ENCODE measurements around the gene STARD7.

DNA sequence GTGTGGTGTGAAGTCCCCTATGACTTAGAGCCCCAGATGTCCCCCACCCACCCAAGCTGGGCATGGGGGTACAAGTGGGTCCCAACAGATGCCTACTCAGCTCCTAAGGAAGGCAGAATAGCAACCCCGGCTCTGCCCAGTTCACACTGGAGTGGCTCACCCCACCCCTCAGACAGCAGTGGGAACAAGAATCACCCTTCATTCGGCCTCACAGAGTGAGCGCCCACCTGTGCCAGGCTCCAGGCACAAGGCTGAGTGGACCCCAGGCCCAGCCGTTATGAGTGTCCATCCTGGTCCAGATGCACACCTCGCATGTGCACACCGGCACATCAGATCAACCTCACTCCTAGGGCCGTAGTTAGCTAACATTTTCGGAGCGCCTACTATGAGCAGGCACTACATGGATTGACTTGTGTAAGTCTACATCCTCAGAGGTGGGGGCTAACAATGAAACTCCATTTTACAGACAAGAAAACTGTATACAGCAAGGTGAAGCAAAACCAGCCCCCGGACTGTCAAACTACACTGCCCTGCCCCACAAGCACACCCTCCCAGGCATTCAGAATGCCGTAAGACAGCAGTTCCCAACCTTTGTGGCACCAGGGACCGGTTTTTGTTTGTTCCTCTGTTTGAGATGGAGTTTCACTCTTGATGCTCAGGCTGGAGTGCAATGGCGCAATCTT lies 67.5 kb downstream of the STARD7 start:
- TF ChIP-seq, protein P1, sequence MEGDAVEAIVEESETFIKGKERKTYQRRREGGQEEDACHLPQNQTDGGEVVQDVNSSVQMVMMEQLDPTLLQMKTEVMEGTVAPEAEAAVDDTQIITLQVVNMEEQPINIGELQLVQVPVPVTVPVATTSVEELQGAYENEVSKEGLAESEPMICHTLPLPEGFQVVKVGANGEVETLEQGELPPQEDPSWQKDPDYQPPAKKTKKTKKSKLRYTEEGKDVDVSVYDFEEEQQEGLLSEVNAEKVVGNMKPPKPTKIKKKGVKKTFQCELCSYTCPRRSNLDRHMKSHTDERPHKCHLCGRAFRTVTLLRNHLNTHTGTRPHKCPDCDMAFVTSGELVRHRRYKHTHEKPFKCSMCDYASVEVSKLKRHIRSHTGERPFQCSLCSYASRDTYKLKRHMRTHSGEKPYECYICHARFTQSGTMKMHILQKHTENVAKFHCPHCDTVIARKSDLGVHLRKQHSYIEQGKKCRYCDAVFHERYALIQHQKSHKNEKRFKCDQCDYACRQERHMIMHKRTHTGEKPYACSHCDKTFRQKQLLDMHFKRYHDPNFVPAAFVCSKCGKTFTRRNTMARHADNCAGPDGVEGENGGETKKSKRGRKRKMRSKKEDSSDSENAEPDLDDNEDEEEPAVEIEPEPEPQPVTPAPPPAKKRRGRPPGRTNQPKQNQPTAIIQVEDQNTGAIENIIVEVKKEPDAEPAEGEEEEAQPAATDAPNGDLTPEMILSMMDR (conservative IDR thresholded peaks at IDR 0.05) = no peak
- TF ChIP-seq ZFX (IDR thresholded peaks at IDR 0.05) = no peak

Data from C4-2B (cell line).